ENCODE measurements around the gene PPP2R2D. TPM values are rescaled to one million over a fixed set of nuclear protein-coding genes. Genes with fewer than 3 reads are reported as not detected.

The PPP2R2D gene
- total and polyA plus RNA-seq, 8 donors, result 15.6 to 96.7 (median 36.9) TPM

DNA sequence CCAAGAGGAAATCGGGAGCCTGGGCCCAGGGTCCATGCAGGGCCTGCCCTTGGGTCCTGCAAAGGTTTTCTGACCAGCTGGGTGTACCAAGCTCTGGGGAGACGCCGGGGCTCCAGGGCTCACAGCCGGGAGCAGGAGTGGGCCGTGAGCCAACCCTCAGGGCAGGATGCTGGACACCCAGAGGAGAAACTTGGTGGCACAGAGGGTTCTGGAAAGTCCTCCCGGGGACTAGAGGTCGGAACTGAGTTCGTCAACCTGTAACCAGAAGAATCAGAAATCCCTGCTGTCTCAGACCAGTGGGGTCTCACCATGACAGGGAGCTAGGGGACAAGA is 29.2 kb upstream of the PPP2R2D start:
- Histone ChIP-seq H3K9me3 (no peaks in the 10 kb centered on the region), H3K27me3 (peaks cover 0 to 91% (median 34%) of the 10 kb centered on the region in 3 donors), H3K4me1 (peaks cover 0 to 9% (median 8%) of the 10 kb centered on the region in 4 donors), H3K36me3 (no peaks in the 10 kb centered on the region), H3K4me3 (no peak overlapping the region), H3K27ac (no peak overlapping the region)
- no peak for DNase-seq
- intact Hi-C loops (cut with DNase I; ENCODE audit: low total_unique reads), result no loop called here
- WGBS, 5 donors, result 80 to 86% (median 82%) methylated on average over 7 to 8 of the region's 8 CpGs
- TF ChIP-seq POLR2AphosphoS5 (IDR thresholded peaks at IDR 0.05), result no peak
- TF ChIP-seq EP300 (IDR thresholded peaks at IDR 0.05), result no peak
- TF ChIP-seq, protein P1, sequence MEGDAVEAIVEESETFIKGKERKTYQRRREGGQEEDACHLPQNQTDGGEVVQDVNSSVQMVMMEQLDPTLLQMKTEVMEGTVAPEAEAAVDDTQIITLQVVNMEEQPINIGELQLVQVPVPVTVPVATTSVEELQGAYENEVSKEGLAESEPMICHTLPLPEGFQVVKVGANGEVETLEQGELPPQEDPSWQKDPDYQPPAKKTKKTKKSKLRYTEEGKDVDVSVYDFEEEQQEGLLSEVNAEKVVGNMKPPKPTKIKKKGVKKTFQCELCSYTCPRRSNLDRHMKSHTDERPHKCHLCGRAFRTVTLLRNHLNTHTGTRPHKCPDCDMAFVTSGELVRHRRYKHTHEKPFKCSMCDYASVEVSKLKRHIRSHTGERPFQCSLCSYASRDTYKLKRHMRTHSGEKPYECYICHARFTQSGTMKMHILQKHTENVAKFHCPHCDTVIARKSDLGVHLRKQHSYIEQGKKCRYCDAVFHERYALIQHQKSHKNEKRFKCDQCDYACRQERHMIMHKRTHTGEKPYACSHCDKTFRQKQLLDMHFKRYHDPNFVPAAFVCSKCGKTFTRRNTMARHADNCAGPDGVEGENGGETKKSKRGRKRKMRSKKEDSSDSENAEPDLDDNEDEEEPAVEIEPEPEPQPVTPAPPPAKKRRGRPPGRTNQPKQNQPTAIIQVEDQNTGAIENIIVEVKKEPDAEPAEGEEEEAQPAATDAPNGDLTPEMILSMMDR (IDR thresholded peaks at IDR 0.05), result no peak
- TF ChIP-seq POLR2A (IDR thresholded peaks at IDR 0.05), result no peak

DNA sequence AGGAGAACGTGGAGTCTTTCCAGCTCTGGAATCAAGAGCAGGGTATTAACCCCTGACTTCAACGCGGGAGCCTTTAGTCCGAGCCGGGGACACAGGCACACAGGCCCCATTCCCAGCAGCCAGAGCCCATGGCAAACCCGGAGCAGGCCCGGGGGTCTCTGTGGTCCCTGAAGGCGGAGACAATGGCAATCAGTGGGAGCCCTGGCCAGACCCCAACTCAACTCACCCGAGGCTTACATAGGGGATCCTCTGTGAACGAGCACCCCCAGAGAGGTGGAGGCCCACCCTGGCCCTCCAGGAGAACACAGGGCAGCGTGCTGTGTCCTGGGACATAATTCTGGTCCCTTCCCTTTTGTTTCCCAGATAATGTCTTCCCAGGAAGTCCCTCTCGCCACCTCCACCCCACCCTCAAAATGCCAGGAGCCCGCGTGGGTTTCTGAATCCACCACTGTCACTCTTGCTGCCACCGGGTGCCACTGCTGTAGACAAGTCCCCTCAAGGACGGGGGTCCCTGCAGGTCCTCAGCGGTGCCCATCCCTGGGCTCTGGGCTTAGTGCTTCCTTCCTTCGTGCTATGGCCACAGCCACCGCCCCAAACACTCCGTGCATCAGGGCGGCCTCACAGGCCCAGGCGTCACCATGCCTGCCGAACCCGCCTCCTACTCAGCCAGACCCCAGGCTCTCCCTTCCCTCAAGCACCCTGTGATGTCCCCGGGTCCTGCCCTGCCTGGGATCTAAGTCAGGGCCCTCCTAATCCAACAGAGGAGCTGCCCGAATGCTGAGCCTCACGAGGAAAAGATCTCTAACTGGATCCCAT is 28.6 kb upstream of the PPP2R2D start:
- Histone ChIP-seq H3K27ac (no peak overlapping the region), H3K4me3 (no peak overlapping the region), H3K4me1 (peaks cover 0 to 9% (median 8%) of the 10 kb centered on the region in 4 donors), H3K27me3 (peaks cover 0 to 86% (median 34%) of the 10 kb centered on the region in 3 donors), H3K36me3 (no peaks in the 10 kb centered on the region), H3K9me3 (no peaks in the 10 kb centered on the region)
- no peak for DNase-seq
- no peak for TF ChIP-seq POLR2AphosphoS5 (IDR thresholded peaks at IDR 0.05)
- TF ChIP-seq POLR2A (IDR thresholded peaks at IDR 0.05), result no peak
- TF ChIP-seq, protein P1 (IDR thresholded peaks at IDR 0.05), result no peak
- no peak for TF ChIP-seq EP300 (IDR thresholded peaks at IDR 0.05)
- intact Hi-C loops (cut with DNase I; ENCODE audit: low total_unique reads), result no loop called here
- WGBS, 5 donors, result 80 to 89% (median 86%) methylated on average over 25 to 27 of the region's 27 CpGs

DNA sequence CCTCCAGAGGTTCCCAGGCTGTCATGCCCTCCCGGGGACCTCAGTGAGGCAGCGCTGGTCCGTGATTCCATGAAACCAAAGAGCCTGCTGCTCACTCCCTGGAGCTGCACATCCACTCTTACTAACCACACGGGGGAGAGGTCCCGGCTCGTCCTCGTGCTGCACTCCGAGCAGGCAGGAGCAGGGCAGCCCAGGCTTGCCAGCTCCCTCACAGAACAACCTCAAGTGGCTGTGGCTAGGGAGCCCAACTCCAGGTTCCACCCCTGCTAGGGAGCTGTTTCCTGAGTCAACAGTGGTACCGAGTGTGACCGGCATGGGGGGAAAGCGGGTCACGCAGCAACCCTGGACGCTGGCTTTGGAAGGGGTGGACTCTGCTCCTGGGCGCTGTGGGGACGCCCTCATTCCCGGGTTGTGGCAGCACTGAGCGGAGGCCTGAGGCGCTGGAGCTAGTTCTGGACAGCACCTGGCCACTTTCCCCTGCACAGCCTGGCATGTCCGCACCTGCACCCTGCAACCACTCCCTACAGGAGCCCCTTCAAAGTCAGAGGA is 27.9 kb upstream of the PPP2R2D start:
- H3K27me3 ChIP-seq, result peaks cover 0 to 79% (median 34%) of the 10 kb centered on the region in 3 donors

DNA sequence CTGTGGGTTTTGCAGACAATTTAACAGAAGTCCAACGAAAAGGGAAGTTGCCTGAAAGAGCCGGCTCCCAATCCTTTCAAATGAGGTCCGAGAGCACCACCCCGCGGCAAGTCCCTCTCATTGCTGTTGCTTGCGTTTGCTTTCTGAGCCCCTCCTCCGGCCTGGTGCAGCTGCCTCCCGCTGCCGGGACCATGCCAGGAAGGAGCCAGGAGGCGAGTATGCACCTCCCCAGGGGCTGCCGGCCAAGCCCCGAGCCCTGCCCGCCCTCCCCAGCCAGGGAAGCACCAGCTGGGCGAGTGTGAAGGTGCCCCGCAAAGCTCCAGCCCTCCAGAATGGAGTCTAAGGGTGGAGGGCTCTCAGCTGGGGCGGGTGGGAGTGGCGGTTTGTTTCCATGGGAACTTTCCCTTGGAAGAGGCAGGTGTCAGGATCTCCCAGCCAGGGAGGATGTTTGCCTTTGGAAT is 25.8 kb upstream of the PPP2R2D start:
- Histone ChIP-seq H3K27me3 (peaks cover 0 to 59% (median 34%) of the 10 kb centered on the region in 3 donors), H3K27ac (no peak overlapping the region), H3K36me3 (no peaks in the 10 kb centered on the region), H3K4me3 (no peak overlapping the region), H3K4me1 (peaks cover 0 to 9% (median 8%) of the 10 kb centered on the region in 4 donors), H3K9me3 (peaks cover 0 to 3% (median 0%) of the 10 kb centered on the region in 4 donors)
- 2% methylated on average over 10 to 17 of the region's 17 CpGs for WGBS, 5 donors
- DNase-seq, result peak; percentile 74 to 93
- intact Hi-C loops (cut with DNase I; ENCODE audit: low total_unique reads), result no loop called here
- TF ChIP-seq POLR2A (IDR thresholded peaks at IDR 0.05), result no peak
- TF ChIP-seq, protein P1 (IDR thresholded peaks at IDR 0.05), result peak in 5 of 7 experiments; percentile 29 to 59 (median 52)

More for the DNA sequence above, 27.9 kb upstream of the PPP2R2D start:
- intact Hi-C loops (cut with DNase I; ENCODE audit: low total_unique reads), result no loop called here
- Histone ChIP-seq H3K27ac (no peak overlapping the region), H3K4me3 (no peak overlapping the region), H3K9me3 (no peaks in the 10 kb centered on the region), H3K36me3 (no peaks in the 10 kb centered on the region), H3K4me1 (peaks cover 0 to 9% (median 8%) of the 10 kb centered on the region in 4 donors)
- DNase-seq, result no peak
- TF ChIP-seq, protein P1 (IDR thresholded peaks at IDR 0.05), result no peak
- TF ChIP-seq POLR2A (IDR thresholded peaks at IDR 0.05) (no peak), EP300 (IDR thresholded peaks at IDR 0.05) (no peak), POLR2AphosphoS5 (IDR thresholded peaks at IDR 0.05) (no peak)
- WGBS, 5 donors, result 32 to 61% (median 50%) methylated on average over 5 to 19 of the region's 19 CpGs

Data from stomach (tissue), 9 donors.